Right lobe of liver (tissue), 6 donors: ENCODE results near the gene WDR88. TPM values are rescaled to one million over a fixed set of nuclear protein-coding genes. Genes with fewer than 3 reads are reported as not detected.

ENCODE experiments used
- ATAC-seq, 4 donors: fragments of 200-7000 bp; cut with Tn5 transposase; one replicate each; pipeline ENCODE4 v1.9.1; 2020; ENCODE audit warnings: mild to moderate bottlenecking in 4 of 4, moderate library complexity in 4 of 4
- DNase-seq, 3 donors: peaks; one replicate each; pipeline ENCODE4 v3.0.0-alpha.2; 2020
- H3K27ac ChIP-seq, 3 donors: fragments of 200-600 bp; one replicate each; pipeline ENCODE4 v1.8.0; 2022
- H3K27me3 ChIP-seq, 2 donors: fragments of 200-600 bp; one replicate each; pipeline ENCODE4 v1.8.0; 2022
- H3K36me3 ChIP-seq, 4 donors: fragments of 200-600 bp; sonication (generic) in 1 of 4; one replicate each; pipeline versions ENCODE4 v1.5.1 to v1.8.0; 2017 to 2022; ENCODE audit warnings: control low read depth in 1 of 4
- H3K4me1 ChIP-seq, 4 donors: fragments of 200-600 bp; sonication (generic) in 1 of 4; one replicate each; pipeline versions ENCODE4 v1.5.1 to v1.8.0; 2017 to 2022; ENCODE audit warnings: control low read depth in 1 of 4
- H3K4me3 ChIP-seq, 3 donors: fragments of 200-600 bp; one replicate each; pipeline ENCODE4 v1.8.0; 2022
- H3K9me3 ChIP-seq, 4 donors: fragments of 200-600 bp; sonication (generic) in 1 of 4; one replicate each; pipeline versions ENCODE4 v1.5.1 to v1.8.0; 2017 to 2022; ENCODE audit warnings: control low read depth in 1 of 4
- CTCF ChIP-seq, 4 donors: fragments of 200-600 bp in 3 of 4; fragments of 450-650 bp in 1 of 4; IDR thresholded peaks; one replicate each; pipeline versions ENCODE4 v1.5.1 to v1.8.0; 2016 to 2022; ENCODE audit warnings: antibody characterized with exemption in 4 of 4, mild to moderate bottlenecking in 2 of 4
- POLR2A ChIP-seq: fragments of 450-650 bp; IDR thresholded peaks from one replicate; pipeline ENCODE4 v1.6.1; 2017; ENCODE audit warnings: antibody characterized with exemption, mild to moderate bottlenecking
- WGBS: methylation state at CpG from one replicate; pipeline ENCODE4 v1.1.6; 2018; ENCODE audit warnings: low coverage, low lambda C conversion rate; ENCODE audit not compliant: insufficient coverage; ENCODE audit errors: missing lambda C conversion rate; 5-methylcytosine and 5-hydroxymethylcytosine counted together
- intact Hi-C, 2 donors: fragments of 100-400 bp; cut with DNase I; formaldehyde crosslinking; loops; one replicate each; pipeline versions ENCODE4 v1.11.2 to v1.14.1; 2022
- total RNA-seq, 6 experiments: library from RNA; depleted of rRNA in 2 of 6; stranded (reverse); fragments of >200 nt in 2 of 6; fragmentation: NEBNext Ultra II Directional in 3 of 6; extraction: Animal tissue kit (Norgen Biotek cat#: 25700) in 3 of 6; gene quantifications; one replicate each; pipeline versions ENCODE4 v1.1.0 to v1.2.4, GENCODE V29; 2016 to 2023
- donor health status: DM: no; HTN: yes; CAD: no.
- donor health status: DM: no; HTN: no; CAD: no.
- donor health status: DM: no; HTN: no; CAD: no.
- donor health status: DM: no; HTN: yes; CAD: no.
- donor health status: DM: no; HTN: yes; CAD: no.

WDR88 gene
- total RNA-seq, 6 experiments from 2014 or later, result not detected

GRCh38 chr19:33098055-33098534 is 33.8 kb upstream of the WDR88 start:
- ATAC-seq (peak; percentile 65 to 83 (median 69)), DNase-seq (peak; percentile 65 to 83 (median 80))
- Histone ChIP-seq H3K36me3 (peaks cover 0 to 70% (median 15%) of the 10 kb centered on the region in 4 donors), H3K4me3 (no peak overlapping the region), H3K27me3 (no peaks in the 10 kb centered on the region), H3K4me1 (no peaks in the 10 kb centered on the region), H3K9me3 (no peaks in the 10 kb centered on the region), H3K27ac (no peak overlapping the region)
- 66% methylated on average over 4 of the region's 4 CpGs for WGBS
- TF ChIP-seq CTCF (IDR thresholded peaks at IDR 0.05) (no peak), POLR2A (no peak)
- intact Hi-C loops, result no loop called here

- Histone ChIP-seq H3K27me3 (no peaks in the 10 kb centered on the region), H3K9me3 (no peaks in the 10 kb centered on the region), H3K4me3 (no peak overlapping the region), H3K36me3 (peaks cover 0 to 48% (median 7%) of the 10 kb centered on the region in 4 donors), H3K27ac (no peak overlapping the region), H3K4me1 (no peaks in the 10 kb centered on the region)
- no peak for DNase-seq
- TF ChIP-seq CTCF (IDR thresholded peaks at IDR 0.05), result no peak
- TF ChIP-seq POLR2A, result no peak
- whole genome bisulfite sequencing, result 95% methylated on average over 8 of the region's 10 CpGs
- intact Hi-C loops, result no loop called here
- no peak for ATAC-seq
Observed at GRCh38 chr19:33100894-33101644, 30.8 kb upstream of the WDR88 start.

GRCh38 chr19:33102893-33103292 is 29.0 kb upstream of the WDR88 start:
- TF ChIP-seq CTCF (IDR thresholded peaks at IDR 0.05) (no peak), POLR2A (no peak)
- Histone ChIP-seq H3K27ac (no peak overlapping the region), H3K36me3 (peaks cover 0 to 56% (median 5%) of the 10 kb centered on the region in 4 donors), H3K9me3 (no peaks in the 10 kb centered on the region), H3K4me1 (no peaks in the 10 kb centered on the region), H3K4me3 (no peak overlapping the region), H3K27me3 (no peaks in the 10 kb centered on the region)
- ATAC-seq, result no peak
- DNase-seq, result no peak
- intact Hi-C loops, result no loop called here
- 85% methylated on average over 3 of the region's 6 CpGs for WGBS

GRCh38 chr19:33108161-33108560 is 23.8 kb upstream of the WDR88 start:
- no peak overlapping the region for H3K4me3 ChIP-seq
- no peak overlapping the region for H3K27ac ChIP-seq
- H3K9me3 ChIP-seq, result no peaks in the 10 kb centered on the region
- TF ChIP-seq POLR2A (no peak), CTCF (IDR thresholded peaks at IDR 0.05) (no peak)
- no peaks in the 10 kb centered on the region for H3K4me1 ChIP-seq
- 85% methylated on average over 10 of the region's 10 CpGs for WGBS
- DNase-seq, result no peak
- H3K36me3 ChIP-seq, result peaks cover 0 to 66% (median 8%) of the 10 kb centered on the region in 4 donors
- peak in 1 of 4 donors; percentile 24 for ATAC-seq
- no peaks in the 10 kb centered on the region for H3K27me3 ChIP-seq
- intact Hi-C loops, result no loop called here
